A673 (cell line): Measurements from ENCODE around the gene PPP4C. TPM values are rescaled to one million over a fixed set of nuclear protein-coding genes. Genes with fewer than 3 reads are reported as not detected.

Source experiments
- BruUV-seq: library from RNA; stranded (reverse); fragments of 400-500 nt; replicated peaks from 2 replicates; lab custom pipeline; 2021; lab: Mats Ljungman, UMichigan
- CTCF ChIA-PET: fragments of 300-600 bp; sonication (Branson Sonifier 250); formaldehyde crosslinking; loops from one replicate; lab custom pipeline; 2022; ENCODE audit warnings: antibody characterized with exemption; lab: Charles Lee
- POLR2A ChIA-PET: fragments of 300-600 bp; sonication (Branson Sonifier 250); formaldehyde crosslinking; loops from one replicate; lab custom pipeline; 2022; ENCODE audit warnings: antibody characterized with exemption; ENCODE audit not compliant: low non-redundant PET; lab: Charles Lee
- DNase-seq: peaks from one replicate; pipeline ENCODE4 v3.0.0-alpha.2; 2015; ENCODE audit warnings: low spot score
- H3K27ac ChIP-seq: fragments of 200-600 bp; sonication (generic); 2 replicates; pipeline ENCODE4 v1.5.1; 2016; ENCODE audit warnings: mixed run types, low read depth, mild to moderate bottlenecking, mixed read lengths, antibody characterized with exemption, low read length; ENCODE audit not compliant: poor library complexity, severe bottlenecking
- H3K27me3 ChIP-seq: fragments of 200-600 bp; sonication (generic); replicated peaks from 2 replicates; pipeline ENCODE4 v1.6.1; 2017; ENCODE audit warnings: mixed run types, low read depth, mild to moderate bottlenecking, mixed read lengths, antibody characterized with exemption, low read length; ENCODE audit not compliant: insufficient read depth, poor library complexity
- H3K36me3 ChIP-seq: fragments of 200-600 bp; sonication (generic); 2 replicates; pipeline ENCODE4 v1.6.1; 2016; ENCODE audit warnings: mixed run types, mild to moderate bottlenecking, mixed read lengths, antibody characterized with exemption, low read length; ENCODE audit not compliant: insufficient read depth, poor library complexity, severe bottlenecking
- H3K4me1 ChIP-seq: fragments of 200-600 bp; sonication (generic); 2 replicates; pipeline ENCODE4 v1.6.1; 2017; ENCODE audit warnings: mixed run types, mild to moderate bottlenecking, mixed read lengths, antibody characterized with exemption, low read length; ENCODE audit not compliant: insufficient read depth, poor library complexity, severe bottlenecking
- H3K4me3 ChIP-seq: fragments of 200-600 bp; sonication (generic); 2 replicates; pipeline ENCODE4 v1.5.1; 2016; ENCODE audit warnings: low read depth, mixed run types, mild to moderate bottlenecking, mixed read lengths, low read length; ENCODE audit not compliant: poor library complexity, severe bottlenecking
- H3K9me3 ChIP-seq: fragments of 200-600 bp; sonication (generic); 2 replicates; pipeline ENCODE4 v1.6.1; 2016; ENCODE audit warnings: mixed run types, low read depth, mild to moderate bottlenecking, mixed read lengths, antibody characterized with exemption, low read length; ENCODE audit not compliant: poor library complexity, severe bottlenecking
- CTCF ChIP-seq: fragments of 300-800, 200-600 bp; sonication (generic); conservative IDR thresholded peaks from 2 replicates; pipeline ENCODE4 v1.5.1; 2017; ENCODE audit warnings: low read depth, mild to moderate bottlenecking, antibody characterized with exemption, low read length, moderate library complexity, mixed read lengths
- EZH2 ChIP-seq: fragments of 200-600 bp; sonication (generic); IDR thresholded peaks from 2 replicates; pipeline ENCODE4 v1.6.1; 2017; ENCODE audit warnings: borderline replicate concordance, low read depth, mild to moderate bottlenecking, mixed read lengths, antibody characterized with exemption, low read length; ENCODE audit not compliant: poor library complexity, severe bottlenecking
- intact Hi-C: fragments of 100-400 bp; cut with micrococcal nuclease; formaldehyde crosslinking; loops from one replicate; pipeline ENCODE4 v1.10.0; 2022; ENCODE audit not compliant: unreplicated experiment
- total RNA-seq: library from RNA; stranded (reverse); gene quantifications from 2 replicates; pipeline ENCODE4 v1.2.3, GENCODE V29; 2021

PPP4C gene
- total RNA-seq, 1 experiment from 2014 or later = 122 TPM

- Histone ChIP-seq H3K36me3 (peaks cover 59% of the 10 kb centered on the region), H3K27me3 (no peaks in the 10 kb centered on the region), H3K9me3 (no peaks in the 10 kb centered on the region), H3K4me3 (no peak overlapping the region), H3K4me1 (peaks cover 13% of the 10 kb centered on the region), H3K27ac (no peak overlapping the region)
- intact Hi-C loops = no loop called here
- ChIA-PET POLR2A (no interaction called here), CTCF (no interaction called here)
- no TSS peak for BruUV-seq
- no peak for DNase-seq
- TF ChIP-seq EZH2 (no peak), CTCF (no peak)
Measured at GRCh38 chr16:30079480-30079879, 3.7 kb downstream of the PPP4C start.

GRCh38 chr16:30082545-30083090, 6.8 kb downstream of the PPP4C start:
- H3K36me3 ChIP-seq = peaks cover 65% of the 10 kb centered on the region
- ChIA-PET POLR2A (no interaction called here), CTCF (interaction anchor here (0.6 kb wide), 1 partner anchor 371 kb away, joined by 3 read pairs; no protein-coding TSS in a partner anchor)
- BruUV-seq = no TSS peak
- H3K27ac ChIP-seq = no peak overlapping the region
- intact Hi-C loops = no loop called here
- DNase-seq = no peak
- 0 out of 2 replicates have a peak, but pooled peaks have one; percentile 24 for TF ChIP-seq CTCF
- no peak for TF ChIP-seq EZH2
- H3K4me1 ChIP-seq = peaks cover under 1% of the 10 kb centered on the region
- no peaks in the 10 kb centered on the region for H3K9me3 ChIP-seq
- H3K27me3 ChIP-seq = no peaks in the 10 kb centered on the region
- H3K4me3 ChIP-seq = no peak overlapping the region

- H3K4me3 ChIP-seq = no peak overlapping the region
- no peak for TF ChIP-seq EZH2
- no peak for TF ChIP-seq CTCF
- DNase-seq = no peak
- intact Hi-C loops = no loop called here
- CTCF ChIA-PET = no interaction called here
- H3K4me1 ChIP-seq = no peaks in the 10 kb centered on the region
- H3K27ac ChIP-seq = no peak overlapping the region
- no peaks in the 10 kb centered on the region for H3K9me3 ChIP-seq
- POLR2A ChIA-PET = no interaction called here
- no TSS peak for BruUV-seq
- peaks cover 58% of the 10 kb centered on the region for H3K36me3 ChIP-seq
- H3K27me3 ChIP-seq = no peaks in the 10 kb centered on the region
Measured at GRCh38 chr16:30083216-30084055, 7.6 kb downstream of the PPP4C start.
